ENCODE measurements around the gene SNORC. TPM values are rescaled to one million over a fixed set of nuclear protein-coding genes. Genes with fewer than 3 reads are reported as not detected.

Gene SNORC
- 1.5 TPM in 1 of 2 replicates, not detected in the other for total RNA-seq

GRCh38 chr2:232870018-232870765 is at the start of gene SNORC:
Gene SNORC, plus strand, starts transcription at chr2:232870264. Its CDS starts 78 bp downstream, at chr2:232870342.

Other genes with a start within 250 kb of the SNORC start
- gene EFHD1, start 236.7 kb upstream of the SNORC start, total RNA-seq, result 3.7 and 13.8 TPM in 2 replicates
- gene GIGYF2, start 172.9 kb upstream of the SNORC start, total RNA-seq, result 19.4 and 28.3 TPM in 2 replicates
- gene KCNJ13, start 93.7 kb upstream of the SNORC start, total RNA-seq, result 0.13 TPM in 1 of 2 replicates, not detected in the other
- gene NGEF, start 143.0 kb downstream of the SNORC start, total RNA-seq, result 0.98 and 1.5 TPM in 2 replicates
- gene NEU2, start 162.4 kb downstream of the SNORC start, total RNA-seq, result not detected in 2 replicates
- gene INPP5D, start 190.1 kb downstream of the SNORC start, total RNA-seq, result 0.16 and 2.7 TPM in 2 replicates